Measurements from ENCODE around the gene BRINP1. TPM values are rescaled to one million over a fixed set of nuclear protein-coding genes. Genes with fewer than 3 reads are reported as not detected.

BRINP1 gene
- total RNA-seq, 2 experiments from 2014 or later = not detected

GRCh38 chr9:119153402-119153801 lies 215.8 kb downstream of the BRINP1 start:
- Mint-ChIP-seq H3K4me3 (no peak overlapping the region), H3K27me3 (no peaks in the 10 kb centered on the region), H3K36me3 (ENCODE audit: low read depth) (no peaks in the 10 kb centered on the region), H3K4me1 (no peaks in the 10 kb centered on the region), H3K9me3 (peaks cover 7% of the 10 kb centered on the region), H3K27ac (no peak overlapping the region)
- POLR2A ChIA-PET = no interaction called here
- DNase-seq = no peak
- CTCF ChIA-PET = no interaction called here

GRCh38 chr9:119148855-119149254 lies 220.4 kb downstream of the BRINP1 start:
- Mint-ChIP-seq H3K27ac (no peak overlapping the region), H3K9me3 (peaks cover 3% of the 10 kb centered on the region), H3K36me3 (ENCODE audit: low read depth) (no peaks in the 10 kb centered on the region), H3K4me1 (no peaks in the 10 kb centered on the region), H3K4me3 (no peak overlapping the region), H3K27me3 (no peaks in the 10 kb centered on the region)
- POLR2A ChIA-PET = no interaction called here
- no peak for DNase-seq
- CTCF ChIA-PET = no interaction called here

- H3K36me3 Mint-ChIP-seq (ENCODE audit: low read depth) = no peaks in the 10 kb centered on the region
- POLR2A ChIA-PET = no interaction called here
- no peaks in the 10 kb centered on the region for H3K27me3 Mint-ChIP-seq
- no peak overlapping the region for H3K27ac Mint-ChIP-seq
- H3K4me1 Mint-ChIP-seq = no peaks in the 10 kb centered on the region
- no peak for DNase-seq
- H3K9me3 Mint-ChIP-seq = peaks cover 7% of the 10 kb centered on the region
- no peak overlapping the region for H3K4me3 Mint-ChIP-seq
- CTCF ChIA-PET = no interaction called here
Measured at GRCh38 chr9:119137479-119137878, 231.8 kb downstream of the BRINP1 start.

GRCh38 chr9:119126040-119126439 lies 243.2 kb downstream of the BRINP1 start:
- no peak overlapping the region for H3K4me3 Mint-ChIP-seq
- no peaks in the 10 kb centered on the region for H3K9me3 Mint-ChIP-seq
- ChIA-PET POLR2A (no interaction called here), CTCF (no interaction called here)
- H3K36me3 Mint-ChIP-seq (ENCODE audit: low read depth) = no peaks in the 10 kb centered on the region
- H3K4me1 Mint-ChIP-seq = no peaks in the 10 kb centered on the region
- DNase-seq = no peak
- H3K27ac Mint-ChIP-seq = no peak overlapping the region
- no peaks in the 10 kb centered on the region for H3K27me3 Mint-ChIP-seq

- Mint-ChIP-seq H3K4me3 (no peak overlapping the region), H3K4me1 (no peaks in the 10 kb centered on the region), H3K36me3 (ENCODE audit: low read depth) (no peaks in the 10 kb centered on the region), H3K9me3 (peaks cover 2% of the 10 kb centered on the region), H3K27me3 (no peaks in the 10 kb centered on the region), H3K27ac (no peak overlapping the region)
- ChIA-PET POLR2A (no interaction called here), CTCF (no interaction called here)
- DNase-seq = no peak
Measured at GRCh38 chr9:119121899-119122298, 247.3 kb downstream of the BRINP1 start.

- Mint-ChIP-seq H3K4me3 (no peak overlapping the region), H3K36me3 (ENCODE audit: low read depth) (no peaks in the 10 kb centered on the region), H3K27ac (no peak overlapping the region), H3K27me3 (no peaks in the 10 kb centered on the region), H3K4me1 (no peaks in the 10 kb centered on the region), H3K9me3 (peaks cover 2% of the 10 kb centered on the region)
- DNase-seq = no peak
- POLR2A ChIA-PET = no interaction called here
- CTCF ChIA-PET = no interaction called here
Measured at GRCh38 chr9:119117409-119117808, 251.8 kb downstream of the BRINP1 start.
